Spleen (tissue), 7 donors: ENCODE results near the gene PDE4A.

Source experiments
- CTCF ChIP-seq, 11 experiments: fragments of 200-600 bp in 7 of 11; fragments of 450-650 bp in 4 of 11; sonication (generic) in 4 of 11; IDR thresholded peaks in 8 of 11; conservative IDR thresholded peaks in 3 of 11; 1 replicate in 7 of 11; 2 replicates in 4 of 11; pipeline versions ENCODE4 v1.4.0 to v1.8.0; 2016 to 2021; ENCODE audit warnings: antibody characterized with exemption in 11 of 11, inconsistent platforms in 4 of 11, mild to moderate bottlenecking in 1 of 11
- POLR2A ChIP-seq, 3 donors: fragments of 450-650 bp; IDR thresholded peaks; one replicate each; pipeline ENCODE4 v1.5.1; 2017; ENCODE audit warnings: antibody characterized with exemption in 3 of 3, mild to moderate bottlenecking in 1 of 3
- POLR2AphosphoS5 ChIP-seq, 3 donors: sonication (generic); formaldehyde crosslinking; IDR thresholded peaks; one replicate each; pipeline ENCODE4 v1.5.1; 2017; ENCODE audit warnings: antibody characterized with exemption in 3 of 3
- donor health status: DM: no; HTN: no; CAD: no; lungs with moderate emphysema.
- donor health status: DM: no; HTN: no; CAD: no.
- donor health status: DM: no; HTN: no; CAD: no.

GRCh38 chr19:10474962-10475451, 54.7 kb downstream of the PDE4A start:
- TF ChIP-seq CTCF (IDR thresholded peaks at IDR 0.05 in 8 of 11, conservative IDR thresholded peaks at IDR 0.05 in 3 of 11) (no peak), POLR2AphosphoS5 (IDR thresholded peaks at IDR 0.05) (no peak), POLR2A (IDR thresholded peaks at IDR 0.05) (no peak)
